WTC11 (cell line): ENCODE results near the gene GPC5. TPM values are rescaled to one million over a fixed set of nuclear protein-coding genes. Genes with fewer than 3 reads are reported as not detected.

Source experiments
- ATAC-seq: fragments of 200-7000 bp; cut with Tn5 transposase; 2 replicates; pipeline ENCODE4 v1.10.0; 2021; ENCODE audit warnings: mild to moderate bottlenecking, moderate library complexity
- CTCF ChIA-PET: fragments of 300-600 bp; sonication (Branson Sonifier 250); formaldehyde crosslinking; loops from one replicate; lab custom pipeline; 2021; ENCODE audit warnings: antibody characterized with exemption; lab: Charles Lee
- POLR2A ChIA-PET: fragments of 350-600 bp; sonication (Branson Sonifier 250); formaldehyde crosslinking; loops from one replicate; lab custom pipeline; 2021; ENCODE audit warnings: antibody characterized with exemption; lab: Charles Lee
- DNase-seq: peaks from one replicate; pipeline ENCODE4 v3.0.0; 2021; ENCODE audit warnings: low spot score
- H3K27ac Mint-ChIP-seq: 2 replicates; pipeline ENCODE4 v1.8.0; 2021; ENCODE audit warnings: mixed read lengths
- H3K27me3 Mint-ChIP-seq: 2 replicates; pipeline ENCODE4 v1.8.0; 2021; ENCODE audit warnings: low read depth, mild to moderate bottlenecking, moderate library complexity, mixed read lengths
- H3K36me3 Mint-ChIP-seq: 2 replicates; pipeline ENCODE4 v1.8.0; 2021; ENCODE audit warnings: mixed read lengths
- H3K4me1 Mint-ChIP-seq: 2 replicates; pipeline ENCODE4 v1.8.0; 2022; ENCODE audit warnings: mixed read lengths
- H3K4me3 Mint-ChIP-seq: 2 replicates; pipeline ENCODE4 v1.8.0; 2021; ENCODE audit warnings: mild to moderate bottlenecking, moderate library complexity, mixed read lengths
- H3K9me3 Mint-ChIP-seq: 2 replicates; pipeline ENCODE4 v1.8.0; 2021; ENCODE audit warnings: mixed read lengths
- CREM ChIP-seq: sonication (generic); formaldehyde crosslinking; IDR thresholded peaks from 2 replicates; pipeline ENCODE4 v1.8.1; 2022; ENCODE audit warnings: mild to moderate bottlenecking, missing genetic modification reagents, moderate library complexity
- FOXJ3 ChIP-seq: sonication (generic); formaldehyde crosslinking; IDR thresholded peaks from 2 replicates; pipeline ENCODE4 v1.9.0; 2021; ENCODE audit warnings: missing genetic modification reagents, mild to moderate bottlenecking, borderline replicate concordance
- GTF2I ChIP-seq: fragments of 250-450 bp; sonication (Bioruptor Pico); conservative IDR thresholded peaks from 2 replicates; pipeline ENCODE4 v1.4.0; 2021; ENCODE audit warnings: mild to moderate bottlenecking
- IRF1 ChIP-seq: sonication (generic); formaldehyde crosslinking; IDR thresholded peaks from 2 replicates; pipeline ENCODE4 v1.8.0; 2023; ENCODE audit warnings: missing genetic modification reagents
- IRF2 ChIP-seq: sonication (generic); formaldehyde crosslinking; IDR thresholded peaks from 2 replicates; pipeline ENCODE4 v1.8.0; 2022; ENCODE audit warnings: low read depth, missing genetic modification reagents, borderline replicate concordance
- MYBL2 ChIP-seq: sonication (generic); formaldehyde crosslinking; IDR thresholded peaks from 2 replicates; pipeline ENCODE4 v1.8.1; 2023; ENCODE audit warnings: mild to moderate bottlenecking, moderate library complexity, missing genetic modification reagents
- NFE2L1 ChIP-seq: sonication (generic); formaldehyde crosslinking; IDR thresholded peaks from 2 replicates; pipeline ENCODE4 v1.8.1; 2023; ENCODE audit warnings: missing genetic modification reagents
- SP1 ChIP-seq: sonication (generic); formaldehyde crosslinking; conservative IDR thresholded peaks from 2 replicates; pipeline ENCODE4 v1.8.1; 2022; ENCODE audit warnings: missing genetic modification reagents
- STAT6 ChIP-seq: sonication (generic); formaldehyde crosslinking; conservative IDR thresholded peaks from 2 replicates; pipeline ENCODE4 v1.8.1; 2023; ENCODE audit warnings: mild to moderate bottlenecking, low read depth, missing genetic modification reagents, moderate library complexity
- TCF7 ChIP-seq: sonication (generic); formaldehyde crosslinking; IDR thresholded peaks from 2 replicates; pipeline ENCODE4 v1.8.0; 2022; ENCODE audit warnings: mild to moderate bottlenecking, low read depth, missing genetic modification reagents, moderate library complexity
- TEAD1 ChIP-seq: sonication (generic); formaldehyde crosslinking; IDR thresholded peaks from 2 replicates; pipeline ENCODE4 v1.8.0; 2022; ENCODE audit warnings: mild to moderate bottlenecking, missing genetic modification reagents
- ZNF317 ChIP-seq: sonication (generic); formaldehyde crosslinking; IDR thresholded peaks from 2 replicates; pipeline ENCODE4 v1.8.1; 2023; ENCODE audit warnings: low read depth, mild to moderate bottlenecking, moderate library complexity, missing genetic modification reagents, borderline replicate concordance
- ZNF396 ChIP-seq: fragments of 250-450 bp; sonication (Bioruptor Pico); IDR thresholded peaks from 2 replicates; pipeline ENCODE4 v1.8.0; 2021; ENCODE audit warnings: mild to moderate bottlenecking, moderate library complexity, borderline replicate concordance
- ZSCAN18 ChIP-seq: fragments of 250-450 bp; sonication (Bioruptor Pico); IDR thresholded peaks from 2 replicates; pipeline ENCODE4 v2.1.2; 2022; ENCODE audit warnings: mild to moderate bottlenecking, moderate library complexity
- total RNA-seq: library from RNA; stranded (reverse); gene quantifications from 3 replicates; pipeline ENCODE4 v1.2.3, GENCODE V29; 2021
- TF ChIP-seq, protein P1 (sequence below): fragments of 250-450 bp; sonication (Bioruptor Pico); IDR thresholded peaks from 2 replicates; pipeline ENCODE4 v1.9.0; 2021; ENCODE audit warnings: mild to moderate bottlenecking, borderline replicate concordance
- TF ChIP-seq, protein P2 (sequence below): sonication (generic); formaldehyde crosslinking; IDR thresholded peaks from 2 replicates; pipeline ENCODE4 v1.8.0; 2022; ENCODE audit warnings: missing genetic modification reagents
- TF ChIP-seq, protein P3 (sequence below): sonication (generic); formaldehyde crosslinking; IDR thresholded peaks from 2 replicates; pipeline ENCODE4 v1.8.1; 2022; ENCODE audit warnings: low read depth, mild to moderate bottlenecking, moderate library complexity, missing genetic modification reagents, borderline replicate concordance
- TF ChIP-seq, protein P4 (sequence below): fragments of 250-450 bp; sonication (Bioruptor Pico); IDR thresholded peaks from 2 replicates; pipeline ENCODE4 v1.9.0; 2021; ENCODE audit warnings: moderate library complexity, mild to moderate bottlenecking, inconsistent platforms, borderline replicate concordance
- TF ChIP-seq, protein P5 (sequence below): sonication (generic); formaldehyde crosslinking; IDR thresholded peaks from 2 replicates; pipeline ENCODE4 v1.8.1; 2023; ENCODE audit warnings: mild to moderate bottlenecking, moderate library complexity, missing genetic modification reagents

GPC5 gene
- total RNA-seq, 1 experiment from 2014 or later: 0.46 TPM

GRCh38 chr13:91889641-91890040, 491.2 kb downstream of the GPC5 start (continued):
- TF ChIP-seq CREM (CRISPR knock-in tag): no peak
- no peak for TF ChIP-seq MYBL2 (CRISPR knock-in tag)
- TF ChIP-seq ZNF396 (CRISPR knock-in tag): no peak
- no peak for TF ChIP-seq NFE2L1 (CRISPR knock-in tag)
- TF ChIP-seq, protein P1, sequence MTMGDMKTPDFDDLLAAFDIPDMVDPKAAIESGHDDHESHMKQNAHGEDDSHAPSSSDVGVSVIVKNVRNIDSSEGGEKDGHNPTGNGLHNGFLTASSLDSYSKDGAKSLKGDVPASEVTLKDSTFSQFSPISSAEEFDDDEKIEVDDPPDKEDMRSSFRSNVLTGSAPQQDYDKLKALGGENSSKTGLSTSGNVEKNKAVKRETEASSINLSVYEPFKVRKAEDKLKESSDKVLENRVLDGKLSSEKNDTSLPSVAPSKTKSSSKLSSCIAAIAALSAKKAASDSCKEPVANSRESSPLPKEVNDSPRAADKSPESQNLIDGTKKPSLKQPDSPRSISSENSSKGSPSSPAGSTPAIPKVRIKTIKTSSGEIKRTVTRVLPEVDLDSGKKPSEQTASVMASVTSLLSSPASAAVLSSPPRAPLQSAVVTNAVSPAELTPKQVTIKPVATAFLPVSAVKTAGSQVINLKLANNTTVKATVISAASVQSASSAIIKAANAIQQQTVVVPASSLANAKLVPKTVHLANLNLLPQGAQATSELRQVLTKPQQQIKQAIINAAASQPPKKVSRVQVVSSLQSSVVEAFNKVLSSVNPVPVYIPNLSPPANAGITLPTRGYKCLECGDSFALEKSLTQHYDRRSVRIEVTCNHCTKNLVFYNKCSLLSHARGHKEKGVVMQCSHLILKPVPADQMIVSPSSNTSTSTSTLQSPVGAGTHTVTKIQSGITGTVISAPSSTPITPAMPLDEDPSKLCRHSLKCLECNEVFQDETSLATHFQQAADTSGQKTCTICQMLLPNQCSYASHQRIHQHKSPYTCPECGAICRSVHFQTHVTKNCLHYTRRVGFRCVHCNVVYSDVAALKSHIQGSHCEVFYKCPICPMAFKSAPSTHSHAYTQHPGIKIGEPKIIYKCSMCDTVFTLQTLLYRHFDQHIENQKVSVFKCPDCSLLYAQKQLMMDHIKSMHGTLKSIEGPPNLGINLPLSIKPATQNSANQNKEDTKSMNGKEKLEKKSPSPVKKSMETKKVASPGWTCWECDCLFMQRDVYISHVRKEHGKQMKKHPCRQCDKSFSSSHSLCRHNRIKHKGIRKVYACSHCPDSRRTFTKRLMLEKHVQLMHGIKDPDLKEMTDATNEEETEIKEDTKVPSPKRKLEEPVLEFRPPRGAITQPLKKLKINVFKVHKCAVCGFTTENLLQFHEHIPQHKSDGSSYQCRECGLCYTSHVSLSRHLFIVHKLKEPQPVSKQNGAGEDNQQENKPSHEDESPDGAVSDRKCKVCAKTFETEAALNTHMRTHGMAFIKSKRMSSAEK (CRISPR knock-in tag): no peak
- no peak for TF ChIP-seq STAT6 (CRISPR knock-in tag)
- TF ChIP-seq, all 79 proteins: peak for 0

DNA sequence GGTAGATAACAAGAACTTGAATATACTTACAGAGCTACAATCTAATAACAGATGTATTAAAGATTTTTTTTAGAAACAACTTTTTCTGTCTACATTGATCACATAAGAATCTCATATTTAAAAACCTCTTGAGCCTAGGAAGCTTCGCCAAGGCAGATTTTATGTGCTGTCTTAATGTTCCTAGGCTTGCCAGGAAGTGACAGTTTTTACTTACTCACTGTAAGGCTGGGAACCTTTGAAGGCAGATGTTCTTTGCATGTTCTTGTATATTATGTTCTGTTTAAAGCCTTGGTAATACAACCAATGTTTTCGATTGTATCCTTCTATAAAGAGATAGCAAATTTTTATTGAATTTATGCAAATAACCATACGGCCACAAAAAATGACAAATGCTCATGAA, 492.7 kb downstream of the GPC5 start:
- ChIA-PET POLR2A (no interaction called here), CTCF (no interaction called here)
- Mint-ChIP-seq H3K4me3 (no peak overlapping the region), H3K27me3 (no peaks in the 10 kb centered on the region), H3K9me3 (peaks cover 14% of the 10 kb centered on the region), H3K36me3 (no peaks in the 10 kb centered on the region), H3K4me1 (no peaks in the 10 kb centered on the region), H3K27ac (no peak overlapping the region)
- DNase-seq (no peak), ATAC-seq (no peak)
- no peak for TF ChIP-seq SP1
- no peak for TF ChIP-seq FOXJ3 (CRISPR knock-in tag)
- no peak for TF ChIP-seq IRF2
- TF ChIP-seq, protein P2, sequence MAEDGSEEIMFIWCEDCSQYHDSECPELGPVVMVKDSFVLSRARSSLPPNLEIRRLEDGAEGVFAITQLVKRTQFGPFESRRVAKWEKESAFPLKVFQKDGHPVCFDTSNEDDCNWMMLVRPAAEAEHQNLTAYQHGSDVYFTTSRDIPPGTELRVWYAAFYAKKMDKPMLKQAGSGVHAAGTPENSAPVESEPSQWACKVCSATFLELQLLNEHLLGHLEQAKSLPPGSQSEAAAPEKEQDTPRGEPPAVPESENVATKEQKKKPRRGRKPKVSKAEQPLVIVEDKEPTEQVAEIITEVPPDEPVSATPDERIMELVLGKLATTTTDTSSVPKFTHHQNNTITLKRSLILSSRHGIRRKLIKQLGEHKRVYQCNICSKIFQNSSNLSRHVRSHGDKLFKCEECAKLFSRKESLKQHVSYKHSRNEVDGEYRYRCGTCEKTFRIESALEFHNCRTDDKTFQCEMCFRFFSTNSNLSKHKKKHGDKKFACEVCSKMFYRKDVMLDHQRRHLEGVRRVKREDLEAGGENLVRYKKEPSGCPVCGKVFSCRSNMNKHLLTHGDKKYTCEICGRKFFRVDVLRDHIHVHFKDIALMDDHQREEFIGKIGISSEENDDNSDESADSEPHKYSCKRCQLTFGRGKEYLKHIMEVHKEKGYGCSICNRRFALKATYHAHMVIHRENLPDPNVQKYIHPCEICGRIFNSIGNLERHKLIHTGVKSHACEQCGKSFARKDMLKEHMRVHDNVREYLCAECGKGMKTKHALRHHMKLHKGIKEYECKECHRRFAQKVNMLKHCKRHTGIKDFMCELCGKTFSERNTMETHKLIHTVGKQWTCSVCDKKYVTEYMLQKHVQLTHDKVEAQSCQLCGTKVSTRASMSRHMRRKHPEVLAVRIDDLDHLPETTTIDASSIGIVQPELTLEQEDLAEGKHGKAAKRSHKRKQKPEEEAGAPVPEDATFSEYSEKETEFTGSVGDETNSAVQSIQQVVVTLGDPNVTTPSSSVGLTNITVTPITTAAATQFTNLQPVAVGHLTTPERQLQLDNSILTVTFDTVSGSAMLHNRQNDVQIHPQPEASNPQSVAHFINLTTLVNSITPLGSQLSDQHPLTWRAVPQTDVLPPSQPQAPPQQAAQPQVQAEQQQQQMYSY (CRISPR knock-in tag): no peak
- no peak for TF ChIP-seq ZNF317 (CRISPR knock-in tag)
- no peak for TF ChIP-seq TCF7 (CRISPR knock-in tag)
- TF ChIP-seq TEAD1: no peak
- no peak for TF ChIP-seq ZSCAN18
- TF ChIP-seq GTF2I (CRISPR knock-in tag): no peak
- no peak for TF ChIP-seq IRF1 (CRISPR knock-in tag)
- TF ChIP-seq, protein P3, sequence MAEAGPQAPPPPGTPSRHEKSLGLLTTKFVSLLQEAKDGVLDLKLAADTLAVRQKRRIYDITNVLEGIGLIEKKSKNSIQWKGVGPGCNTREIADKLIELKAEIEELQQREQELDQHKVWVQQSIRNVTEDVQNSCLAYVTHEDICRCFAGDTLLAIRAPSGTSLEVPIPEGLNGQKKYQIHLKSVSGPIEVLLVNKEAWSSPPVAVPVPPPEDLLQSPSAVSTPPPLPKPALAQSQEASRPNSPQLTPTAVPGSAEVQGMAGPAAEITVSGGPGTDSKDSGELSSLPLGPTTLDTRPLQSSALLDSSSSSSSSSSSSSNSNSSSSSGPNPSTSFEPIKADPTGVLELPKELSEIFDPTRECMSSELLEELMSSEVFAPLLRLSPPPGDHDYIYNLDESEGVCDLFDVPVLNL (CRISPR knock-in tag): no peak
- TF ChIP-seq, protein P4, sequence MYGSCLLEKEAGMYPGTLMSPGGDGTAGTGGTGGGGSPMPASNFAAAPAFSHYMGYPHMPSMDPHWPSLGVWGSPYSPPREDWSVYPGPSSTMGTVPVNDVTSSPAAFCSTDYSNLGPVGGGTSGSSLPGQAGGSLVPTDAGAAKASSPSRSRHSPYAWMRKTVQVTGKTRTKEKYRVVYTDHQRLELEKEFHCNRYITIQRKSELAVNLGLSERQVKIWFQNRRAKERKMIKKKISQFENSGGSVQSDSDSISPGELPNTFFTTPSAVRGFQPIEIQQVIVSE (CRISPR knock-in tag): no peak
- TF ChIP-seq, protein P5, sequence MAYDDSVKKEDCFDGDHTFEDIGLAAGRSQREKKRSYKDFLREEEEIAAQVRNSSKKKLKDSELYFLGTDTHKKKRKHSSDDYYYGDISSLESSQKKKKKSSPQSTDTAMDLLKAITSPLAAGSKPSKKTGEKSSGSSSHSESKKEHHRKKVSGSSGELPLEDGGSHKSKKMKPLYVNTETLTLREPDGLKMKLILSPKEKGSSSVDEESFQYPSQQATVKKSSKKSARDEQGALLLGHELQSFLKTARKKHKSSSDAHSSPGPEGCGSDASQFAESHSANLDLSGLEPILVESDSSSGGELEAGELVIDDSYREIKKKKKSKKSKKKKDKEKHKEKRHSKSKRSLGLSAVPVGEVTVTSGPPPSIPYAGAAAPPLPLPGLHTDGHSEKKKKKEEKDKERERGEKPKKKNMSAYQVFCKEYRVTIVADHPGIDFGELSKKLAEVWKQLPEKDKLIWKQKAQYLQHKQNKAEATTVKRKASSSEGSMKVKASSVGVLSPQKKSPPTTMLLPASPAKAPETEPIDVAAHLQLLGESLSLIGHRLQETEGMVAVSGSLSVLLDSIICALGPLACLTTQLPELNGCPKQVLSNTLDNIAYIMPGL (CRISPR knock-in tag): no peak
